Upper lobe of right lung (tissue), 1 donor: ENCODE measurements around the gene UROS. TPM values are rescaled to one million over a fixed set of nuclear protein-coding genes. Genes with fewer than 3 reads are reported as not detected.
A peak's percentile ranks its signal among the peaks of the same experiment; 100 is the strongest.

Experiments
- ATAC-seq: fragments of 200-7000 bp; cut with Tn5 transposase; one replicate; pipeline ENCODE4 v1.9.1; 2020; ENCODE audit warnings: mild to moderate bottlenecking, moderate library complexity
- DNase-seq: peaks from one replicate; pipeline ENCODE4 v3.0.0-alpha.2; 2020
- H3K27ac ChIP-seq: fragments of 200-600 bp; one replicate; pipeline ENCODE4 v1.8.0; 2022
- H3K27me3 ChIP-seq: fragments of 200-600 bp; one replicate; pipeline ENCODE4 v1.8.0; 2022; ENCODE audit warnings: mild to moderate bottlenecking
- H3K36me3 ChIP-seq: fragments of 200-600 bp; one replicate; pipeline ENCODE4 v1.8.0; 2022
- H3K4me1 ChIP-seq: fragments of 200-600 bp; one replicate; pipeline ENCODE4 v1.8.0; 2022
- H3K4me3 ChIP-seq: fragments of 200-600 bp; one replicate; pipeline ENCODE4 v1.8.0; 2022; ENCODE audit warnings: mild to moderate bottlenecking
- H3K9me3 ChIP-seq: fragments of 200-600 bp; one replicate; pipeline ENCODE4 v1.8.0; 2022
- CTCF ChIP-seq: fragments of 200-600 bp; IDR thresholded peaks from one replicate; pipeline ENCODE4 v1.8.0; 2022; ENCODE audit warnings: antibody characterized with exemption
- intact Hi-C: fragments of 100-400 bp; cut with DNase I; formaldehyde crosslinking; loops from one replicate; pipeline ENCODE4 v1.11.0; 2022
- total RNA-seq: library from RNA; stranded (reverse); fragmentation: NEBNext Ultra II Directional; extraction: Animal tissue kit (Norgen Biotek cat#: 25700); gene quantifications from one replicate; pipeline ENCODE4 v1.2.1, GENCODE V29; 2021
- donor health status: DM: no; HTN: yes; CAD: no; lungs with severe emphysema.

The UROS gene
- total RNA-seq, 1 donor from 2014 or later, result 34.2 TPM

GRCh38 chr10:125779403-125780327, 43.4 kb downstream of the UROS start:
- TF ChIP-seq CTCF, result no peak
- H3K9me3 ChIP-seq, result no peaks in the 10 kb centered on the region
- no peak overlapping the region for H3K4me3 ChIP-seq
- no peaks in the 10 kb centered on the region for H3K27me3 ChIP-seq
- ATAC-seq (no peak), DNase-seq (no peak)
- no peak overlapping the region for H3K27ac ChIP-seq
- intact Hi-C loops, result no loop called here
- no peaks in the 10 kb centered on the region for H3K36me3 ChIP-seq
- no peaks in the 10 kb centered on the region for H3K4me1 ChIP-seq

GRCh38 chr10:125778556-125778955, 44.5 kb downstream of the UROS start:
- ATAC-seq (no peak), DNase-seq (no peak)
- intact Hi-C loops, result no loop called here
- Histone ChIP-seq H3K27ac (no peak overlapping the region), H3K36me3 (no peaks in the 10 kb centered on the region), H3K4me1 (no peaks in the 10 kb centered on the region), H3K27me3 (no peaks in the 10 kb centered on the region), H3K9me3 (no peaks in the 10 kb centered on the region), H3K4me3 (no peak overlapping the region)
- TF ChIP-seq CTCF, result no peak

GRCh38 chr10:125777806-125778205, 45.3 kb downstream of the UROS start:
- no peak overlapping the region for H3K4me3 ChIP-seq
- DNase-seq, result no peak
- H3K9me3 ChIP-seq, result no peaks in the 10 kb centered on the region
- H3K27me3 ChIP-seq, result no peaks in the 10 kb centered on the region
- ATAC-seq, result no peak
- intact Hi-C loops, result no loop called here
- no peak overlapping the region for H3K27ac ChIP-seq
- no peaks in the 10 kb centered on the region for H3K36me3 ChIP-seq
- TF ChIP-seq CTCF, result no peak
- no peaks in the 10 kb centered on the region for H3K4me1 ChIP-seq

- H3K9me3 ChIP-seq, result no peaks in the 10 kb centered on the region
- no peak within 1 kb of the TSS for H3K4me3 ChIP-seq
- H3K36me3 ChIP-seq, result no peaks in the 10 kb centered on the region
- H3K27me3 ChIP-seq, result no peaks in the 10 kb centered on the region
- intact Hi-C loops, result no loop called here
- H3K27ac ChIP-seq, result no peak within 1 kb of the TSS
- no peaks in the 10 kb centered on the region for H3K4me1 ChIP-seq
- no peak for TF ChIP-seq CTCF
- no peak for ATAC-seq
- DNase-seq, result no peak
Observed at GRCh38 chr10:125775491-125776106, 47.5 kb downstream of the UROS start, which contains the start of gene MMP21. TSS of gene MMP21 (minus strand) at chr10:125775821. CDS start at chr10:125775821, 0 bp downstream.

- no peaks in the 10 kb centered on the region for H3K9me3 ChIP-seq
- ATAC-seq (peak; percentile 4), DNase-seq (no peak)
- H3K4me1 ChIP-seq, result no peaks in the 10 kb centered on the region
- H3K27me3 ChIP-seq, result no peaks in the 10 kb centered on the region
- H3K27ac ChIP-seq, result no peak overlapping the region
- H3K36me3 ChIP-seq, result no peaks in the 10 kb centered on the region
- intact Hi-C loops, result no loop called here
- no peak overlapping the region for H3K4me3 ChIP-seq
- TF ChIP-seq CTCF, result no peak
Observed at GRCh38 chr10:125774581-125775191, 48.4 kb downstream of the UROS start.
